ENCODE results near the gene KIF4B.
"Not testable (repeated sequence)": the region's sequence is repeated elsewhere in the genome, so short reads cannot be mapped to it uniquely, and the experiment has no call there.

KIF4B gene, protein sequence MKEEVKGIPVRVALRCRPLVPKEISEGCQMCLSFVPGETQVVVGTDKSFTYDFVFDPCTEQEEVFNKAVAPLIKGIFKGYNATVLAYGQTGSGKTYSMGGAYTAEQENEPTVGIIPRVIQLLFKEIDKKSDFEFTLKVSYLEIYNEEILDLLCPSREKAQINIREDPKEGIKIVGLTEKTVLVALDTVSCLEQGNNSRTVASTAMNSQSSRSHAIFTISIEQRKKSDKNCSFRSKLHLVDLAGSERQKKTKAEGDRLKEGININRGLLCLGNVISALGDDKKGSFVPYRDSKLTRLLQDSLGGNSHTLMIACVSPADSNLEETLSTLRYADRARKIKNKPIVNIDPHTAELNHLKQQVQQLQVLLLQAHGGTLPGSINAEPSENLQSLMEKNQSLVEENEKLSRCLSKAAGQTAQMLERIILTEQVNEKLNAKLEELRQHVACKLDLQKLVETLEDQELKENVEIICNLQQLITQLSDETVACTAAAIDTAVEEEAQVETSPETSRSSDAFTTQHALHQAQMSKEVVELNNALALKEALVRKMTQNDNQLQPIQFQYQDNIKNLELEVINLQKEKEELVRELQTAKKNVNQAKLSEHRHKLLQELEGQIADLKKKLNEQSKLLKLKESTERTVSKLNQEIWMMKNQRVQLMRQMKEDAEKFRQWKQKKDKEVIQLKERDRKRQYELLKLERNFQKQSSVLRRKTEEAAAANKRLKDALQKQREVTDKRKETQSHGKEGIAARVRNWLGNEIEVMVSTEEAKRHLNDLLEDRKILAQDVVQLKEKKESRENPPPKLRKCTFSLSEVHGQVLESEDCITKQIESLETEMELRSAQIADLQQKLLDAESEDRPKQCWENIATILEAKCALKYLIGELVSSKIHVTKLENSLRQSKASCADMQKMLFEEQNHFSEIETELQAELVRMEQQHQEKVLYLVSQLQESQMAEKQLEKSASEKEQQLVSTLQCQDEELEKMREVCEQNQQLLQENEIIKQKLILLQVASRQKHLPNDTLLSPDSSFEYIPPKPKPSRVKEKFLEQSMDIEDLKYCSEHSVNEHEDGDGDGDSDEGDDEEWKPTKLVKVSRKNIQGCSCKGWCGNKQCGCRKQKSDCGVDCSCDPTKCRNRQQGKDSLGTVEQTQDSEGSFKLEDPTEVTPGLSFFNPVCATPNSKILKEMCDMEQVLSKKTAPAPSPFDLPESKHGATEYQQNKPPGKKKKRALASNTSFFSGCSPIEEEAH

DNA sequence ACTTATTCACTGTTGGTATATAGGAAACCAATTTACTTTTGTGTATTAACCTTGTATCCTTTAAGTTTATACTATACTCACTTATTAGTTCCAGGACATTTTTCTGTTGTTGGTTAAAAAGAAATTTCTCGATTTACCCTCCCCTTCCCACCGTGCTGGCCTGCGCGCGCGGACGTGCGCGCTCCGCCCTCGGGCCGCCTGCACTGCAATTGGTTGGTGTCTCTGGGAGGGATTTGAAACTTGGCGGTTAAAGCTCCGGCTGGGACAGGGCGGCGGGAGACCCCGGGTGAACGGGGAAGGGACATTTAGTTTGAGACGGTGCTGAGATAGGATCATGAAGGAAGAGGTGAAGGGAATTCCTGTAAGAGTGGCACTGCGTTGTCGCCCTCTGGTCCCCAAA, at the start of gene KIF4B:
TSS of gene KIF4B (plus strand) at position 230 of the 400 bp plus-strand sequence. CDS start at position 335, 105 bp downstream.
- DNase-seq (ENCODE audit: low read depth in 2 of 2): no peak

DNA sequence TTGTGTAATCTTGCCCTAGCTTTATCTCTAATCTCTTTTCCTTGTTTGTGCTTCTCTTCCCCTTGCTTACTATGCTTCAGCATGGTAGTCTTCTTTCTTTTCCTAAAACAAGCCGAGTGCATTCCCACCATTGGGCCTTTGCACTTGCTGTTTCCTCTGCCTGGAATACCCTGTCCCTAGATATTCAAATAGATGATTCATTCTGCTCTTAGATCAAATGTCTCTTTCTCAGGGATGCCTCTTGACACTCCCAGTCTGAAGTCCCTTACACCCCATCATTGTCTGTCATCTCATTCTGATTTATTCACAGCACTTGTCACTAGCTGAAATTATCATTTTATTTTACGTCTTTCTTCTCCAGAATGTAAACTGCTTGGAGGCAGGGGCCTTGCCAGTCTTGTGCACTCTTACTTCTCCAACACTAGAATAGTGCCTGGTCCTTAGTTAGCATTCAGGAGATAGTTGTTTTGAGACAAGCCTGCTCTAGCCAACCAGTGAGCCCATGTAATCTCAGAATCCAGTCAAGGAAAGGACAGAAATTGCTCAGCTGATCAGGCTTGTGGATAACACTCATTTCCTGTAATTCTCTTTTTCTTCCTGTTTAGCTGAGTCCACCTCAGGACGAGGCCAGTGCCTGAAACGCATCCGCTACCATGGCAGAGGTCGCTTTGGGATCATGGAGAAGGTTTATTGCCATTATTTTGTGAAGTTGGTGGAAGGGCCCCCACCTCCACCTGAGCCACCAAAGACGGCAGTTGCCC, 47.3 kb upstream of the KIF4B start:
- no peak for DNase-seq (ENCODE audit: low read depth in 2 of 2)

DNA sequence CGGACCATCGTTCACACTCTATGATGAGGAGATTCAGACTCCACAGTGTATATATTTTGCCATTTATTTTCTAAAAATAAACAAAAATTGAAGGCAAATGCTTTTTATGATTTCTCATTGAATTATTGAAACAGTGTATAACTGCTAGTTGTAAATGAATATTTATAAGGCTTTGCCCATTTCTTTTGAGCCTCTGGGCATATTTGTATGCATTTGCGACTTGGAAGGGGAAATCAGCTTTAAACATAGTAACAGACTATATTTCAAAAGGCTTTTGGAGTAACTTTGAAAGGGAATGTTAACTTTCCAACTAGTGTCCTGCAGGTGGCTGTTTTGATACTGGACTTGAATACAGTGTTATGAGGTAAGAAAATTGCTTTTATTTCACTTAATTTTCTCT, 46.7 kb upstream of the KIF4B start:
- no peak for DNase-seq (ENCODE audit: low read depth in 2 of 2)

DNA sequence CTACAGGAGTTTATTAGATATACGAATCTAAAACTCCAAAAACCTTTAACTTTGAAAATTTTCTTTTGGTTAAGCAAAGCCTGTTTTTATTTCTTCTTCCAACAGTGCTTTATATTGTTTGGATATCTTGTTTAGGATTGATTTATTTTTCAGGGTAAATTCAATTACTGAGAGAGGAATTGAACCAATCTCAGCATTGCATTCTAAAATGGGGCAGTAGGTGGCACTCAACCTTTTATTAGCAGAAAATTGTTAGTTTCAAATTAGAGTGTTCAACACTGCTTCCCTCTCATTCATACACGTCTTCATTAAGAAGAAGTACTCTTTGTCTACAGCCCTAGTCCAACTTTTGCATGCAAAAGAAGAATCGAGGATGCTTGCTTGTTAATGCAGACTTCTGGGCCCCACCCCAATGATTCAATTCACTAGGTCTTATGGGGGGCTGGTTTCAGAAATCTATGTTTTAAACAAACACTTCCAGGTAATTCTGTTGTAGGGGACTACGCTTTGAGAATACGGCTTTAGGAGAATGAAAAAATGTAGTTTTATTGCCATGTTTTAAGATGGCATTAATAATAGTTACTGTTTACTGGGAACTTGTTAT, 46.0 kb upstream of the KIF4B start:
- no peak for DNase-seq (ENCODE audit: low read depth in 2 of 2)

DNA sequence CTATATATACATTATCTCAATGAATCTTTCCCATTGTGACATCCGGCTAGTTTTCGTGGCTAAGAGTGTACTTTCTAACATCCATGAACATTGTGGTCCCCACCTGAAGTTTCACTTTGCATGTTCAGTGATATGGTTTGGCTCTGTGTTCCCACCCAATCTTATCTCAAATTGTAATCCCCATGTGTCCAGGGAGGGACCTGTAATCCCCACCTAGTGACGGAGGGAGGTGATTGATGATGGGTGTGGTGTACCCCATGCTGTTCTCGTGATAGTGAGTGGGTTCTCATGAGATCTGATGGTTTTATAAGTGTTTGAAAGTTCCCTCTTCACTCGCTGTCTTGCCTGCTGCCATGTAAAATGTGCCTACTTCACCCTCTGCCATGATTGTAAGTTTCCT, 44.6 kb upstream of the KIF4B start:
- DNase-seq (ENCODE audit: low read depth in 2 of 2): no peak

DNA sequence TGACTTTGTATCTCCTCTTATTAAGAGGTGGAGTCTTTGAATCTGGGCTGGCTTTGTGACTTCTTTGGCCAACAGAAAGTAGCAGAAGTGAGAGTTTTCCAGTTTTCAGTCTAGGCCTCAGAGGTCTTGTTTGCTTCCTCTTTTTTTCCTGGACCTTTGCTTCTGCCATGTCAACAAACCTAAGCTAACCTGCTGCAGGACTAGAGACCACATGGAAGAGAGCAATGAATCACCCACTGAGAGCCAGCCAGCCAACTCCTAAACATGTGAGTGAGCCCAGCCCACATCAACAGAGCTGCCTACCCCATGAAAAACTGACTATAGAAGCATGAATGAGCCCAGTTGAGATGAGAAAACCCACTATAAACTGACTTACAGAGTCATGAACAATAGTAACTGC, 42.8 kb upstream of the KIF4B start:
- no peak for DNase-seq (ENCODE audit: low read depth in 2 of 2)

DNA sequence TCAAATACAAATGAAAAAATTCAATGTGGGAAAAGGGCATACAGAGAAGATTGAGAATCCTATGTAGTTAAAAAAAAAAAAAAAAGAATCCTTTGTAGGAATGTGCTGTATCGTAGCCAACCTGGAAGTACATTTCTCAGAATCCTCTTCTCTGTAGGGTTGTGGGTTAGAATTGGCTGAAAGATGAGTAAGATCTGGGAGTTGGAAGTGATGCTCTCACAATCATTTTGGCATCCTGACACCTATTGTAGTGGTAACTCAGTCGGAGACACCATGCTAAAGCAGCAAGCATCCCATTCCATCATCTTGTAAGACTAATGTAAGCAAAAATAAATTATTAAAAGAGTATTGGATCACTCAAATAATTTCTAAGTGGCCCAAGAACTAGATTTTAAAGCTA, 42.1 kb upstream of the KIF4B start:
- DNase-seq (ENCODE audit: low read depth in 2 of 2): no peak

DNA sequence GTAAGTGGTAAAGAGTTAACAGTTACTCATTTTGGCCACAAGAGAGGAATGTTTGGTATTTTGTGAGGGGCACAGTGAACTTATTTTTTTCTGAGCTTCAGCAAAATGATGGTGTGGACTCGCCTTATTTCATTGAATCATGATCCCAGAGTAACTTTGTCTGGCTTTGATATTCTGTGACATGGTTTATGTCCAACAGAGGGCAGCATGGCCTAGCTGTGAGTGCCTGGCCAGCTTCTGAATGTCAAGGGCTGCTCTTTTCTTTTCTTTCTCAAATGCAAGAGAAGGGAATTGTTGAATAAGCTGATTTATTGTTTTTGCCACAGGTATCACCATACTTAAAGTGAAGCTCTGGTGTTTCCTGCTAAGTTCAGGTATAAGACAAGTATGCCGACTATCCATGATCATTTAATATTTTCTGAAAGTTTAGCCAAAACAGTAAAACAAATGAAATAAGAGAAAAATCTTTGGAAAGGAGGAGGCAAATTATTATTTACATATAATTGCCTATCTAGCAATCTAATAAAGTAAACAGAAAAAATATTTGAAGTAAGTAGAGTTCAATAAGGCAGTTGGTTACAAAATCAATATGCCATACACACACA, 41.0 kb upstream of the KIF4B start:
- DNase-seq (ENCODE audit: low read depth in 2 of 2): no peak

DNA sequence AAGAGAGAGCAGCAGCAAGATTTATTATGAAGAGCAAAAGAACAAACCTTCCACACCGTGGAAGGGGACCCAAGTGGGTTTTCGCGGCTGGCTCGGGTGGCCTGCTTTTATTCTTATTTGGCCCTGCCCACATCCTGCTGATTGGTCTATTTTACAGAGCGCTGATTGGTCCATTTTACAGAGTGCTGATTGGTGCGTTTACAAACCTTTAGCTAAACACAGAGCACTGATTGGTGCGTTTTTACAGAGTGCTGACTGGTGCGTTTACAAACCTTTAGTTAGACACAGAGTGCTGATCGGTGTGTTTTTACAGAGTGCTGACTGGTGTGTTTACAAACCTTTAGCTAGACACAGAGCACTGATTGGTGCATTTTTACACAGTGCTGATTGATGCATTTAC, 37.5 kb upstream of the KIF4B start:
- not testable (repeated sequence) for DNase-seq (ENCODE audit: low read depth in 2 of 2)

DNA sequence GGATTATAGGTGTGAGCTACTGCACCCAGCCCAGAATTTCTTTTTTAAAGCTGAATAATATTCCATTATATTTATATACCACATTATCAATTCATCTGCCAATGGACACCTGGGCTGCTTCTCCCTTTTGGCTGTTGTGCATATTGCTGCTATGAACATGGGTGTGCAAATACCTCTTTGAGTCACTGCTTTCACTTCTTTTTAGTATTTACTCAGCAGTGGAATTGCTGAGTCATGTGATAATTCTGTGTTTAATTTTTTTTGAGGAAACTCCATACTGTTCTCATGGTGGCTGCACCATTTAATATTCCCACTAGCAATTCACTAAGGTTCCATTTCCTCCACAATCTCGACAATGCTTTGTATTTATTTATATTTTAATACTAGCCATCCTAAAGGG, 36.1 kb upstream of the KIF4B start:
- DNase-seq (ENCODE audit: low read depth in 2 of 2): no peak

DNA sequence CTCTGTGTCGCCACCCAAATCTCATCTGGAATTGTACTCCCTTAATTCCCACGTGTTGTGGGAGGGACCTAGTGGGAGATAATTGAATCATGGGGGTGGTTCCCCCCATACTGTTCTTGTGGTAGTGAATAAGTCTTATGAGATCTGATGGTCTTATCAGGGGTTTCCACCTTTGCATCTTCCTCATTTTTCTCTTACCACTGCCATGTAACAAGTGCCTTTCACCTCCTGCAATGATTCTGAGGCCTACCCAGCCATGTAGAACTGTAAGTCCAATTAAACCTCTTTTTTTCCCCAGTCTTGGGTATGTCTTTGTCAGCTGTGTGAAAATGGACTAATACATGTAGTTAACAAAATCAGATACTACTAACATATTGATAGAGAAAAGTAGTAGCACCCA, 35.3 kb upstream of the KIF4B start:
- not testable (repeated sequence) for DNase-seq (ENCODE audit: low read depth in 2 of 2)

DNA sequence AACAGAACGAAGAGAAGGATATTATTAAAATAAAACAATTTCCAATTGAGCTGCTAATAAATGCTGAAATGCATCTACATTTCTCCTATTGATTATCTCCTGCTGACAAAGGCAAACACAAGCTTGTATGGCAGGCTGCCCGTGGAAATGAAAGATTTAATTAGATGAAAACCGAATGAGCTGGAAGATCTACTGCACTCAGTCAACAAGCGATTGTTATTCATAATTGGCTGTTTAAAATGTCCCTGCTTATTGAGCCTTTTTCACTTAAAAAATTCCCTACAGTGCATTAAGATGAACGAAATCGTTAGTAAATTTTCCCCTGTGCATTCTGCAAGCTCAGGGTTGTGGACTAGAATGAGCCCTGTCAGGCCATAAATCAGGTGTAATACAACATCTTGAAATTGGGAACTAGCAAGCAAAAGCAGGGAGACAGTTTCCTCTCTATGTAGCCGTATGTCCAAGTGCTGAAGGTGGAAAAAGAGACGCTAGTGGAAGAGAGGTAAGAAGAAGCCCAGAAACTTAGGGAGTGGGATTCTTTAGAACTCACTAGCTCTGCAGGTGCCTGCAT, 28.5 kb upstream of the KIF4B start:
- DNase-seq (ENCODE audit: low read depth in 2 of 2): no peak

DNA sequence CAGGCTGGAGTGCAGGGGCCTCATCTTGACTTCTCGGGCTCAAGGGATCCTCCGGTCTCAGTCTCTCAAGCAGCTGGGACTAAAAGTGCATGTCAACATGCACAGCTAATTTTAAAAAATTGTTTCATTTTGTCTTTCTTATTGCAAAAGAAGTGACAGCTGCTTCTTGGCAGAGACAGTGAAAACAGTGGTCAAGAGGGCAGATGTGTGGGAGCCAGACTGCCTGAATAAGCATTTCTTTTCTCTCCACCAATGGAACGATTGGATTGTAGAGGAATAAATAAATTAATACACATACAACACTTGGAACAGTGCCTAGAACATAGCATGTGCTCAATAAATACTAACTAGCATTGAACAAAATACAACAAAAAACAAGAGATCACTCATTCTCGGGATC, 27.4 kb upstream of the KIF4B start:
- no peak for DNase-seq (ENCODE audit: low read depth in 2 of 2)

DNA sequence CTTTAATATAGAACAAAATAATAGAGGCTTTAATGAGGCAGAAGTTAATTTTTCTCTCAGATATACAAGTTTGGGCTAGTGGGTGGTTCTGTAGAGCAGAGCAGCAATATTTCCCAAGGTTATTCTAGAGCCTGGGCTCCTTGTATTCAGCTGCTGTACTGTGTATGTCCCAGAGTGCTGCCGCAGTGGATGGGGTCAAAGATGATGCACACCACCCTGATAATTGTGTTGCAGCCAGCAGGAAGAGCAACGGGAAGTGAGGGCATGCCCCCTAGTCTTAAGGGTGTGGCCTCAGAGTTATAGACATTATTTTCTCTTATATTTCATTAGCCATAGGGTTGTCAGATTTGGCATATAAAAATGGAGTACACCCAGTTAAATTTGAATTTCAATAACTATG, 23.9 kb upstream of the KIF4B start:
- DNase-seq (ENCODE audit: low read depth in 2 of 2): no peak

DNA sequence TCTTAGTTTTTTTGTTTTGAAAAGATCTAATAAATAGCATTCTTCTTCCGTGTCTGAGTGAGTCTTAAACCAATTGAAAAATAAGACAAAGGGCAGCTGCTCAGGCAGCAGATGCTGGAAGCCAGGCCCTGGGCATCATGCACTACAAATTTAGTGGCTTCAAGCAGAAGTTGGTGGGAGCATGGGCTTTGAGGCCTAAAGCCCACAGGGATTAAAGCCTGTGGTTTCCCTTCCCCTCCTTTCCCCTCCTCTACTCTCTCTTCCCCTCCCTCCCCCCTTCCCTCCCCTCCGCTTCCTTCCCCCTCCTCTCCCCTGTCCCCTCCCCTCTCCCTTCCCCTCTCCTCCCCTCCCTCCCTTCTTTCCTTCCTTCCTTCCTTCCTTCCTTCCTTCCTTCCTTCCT, 20.1 kb upstream of the KIF4B start:
- DNase-seq (ENCODE audit: low read depth in 2 of 2): no peak

DNA sequence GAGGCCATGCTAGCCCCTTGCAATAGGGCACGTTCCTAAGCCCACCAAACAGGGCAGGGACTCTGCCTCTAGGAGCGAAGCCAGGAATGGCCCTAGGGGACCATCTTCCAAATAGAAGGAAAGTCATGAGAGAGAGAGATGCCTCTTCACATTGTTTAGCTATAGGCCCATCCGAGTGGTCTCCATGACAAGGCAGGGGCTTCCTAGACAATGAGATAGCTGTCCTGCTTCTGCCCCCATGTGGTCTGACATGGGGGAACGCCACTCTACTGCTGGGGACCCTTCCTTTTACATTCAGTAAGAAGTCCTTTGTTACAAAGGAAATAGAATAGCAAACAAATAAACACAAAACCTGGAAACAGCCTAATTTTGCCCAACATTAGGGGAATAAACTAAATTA, 17.9 kb upstream of the KIF4B start:
- DNase-seq (ENCODE audit: low read depth in 2 of 2): no peak

DNA sequence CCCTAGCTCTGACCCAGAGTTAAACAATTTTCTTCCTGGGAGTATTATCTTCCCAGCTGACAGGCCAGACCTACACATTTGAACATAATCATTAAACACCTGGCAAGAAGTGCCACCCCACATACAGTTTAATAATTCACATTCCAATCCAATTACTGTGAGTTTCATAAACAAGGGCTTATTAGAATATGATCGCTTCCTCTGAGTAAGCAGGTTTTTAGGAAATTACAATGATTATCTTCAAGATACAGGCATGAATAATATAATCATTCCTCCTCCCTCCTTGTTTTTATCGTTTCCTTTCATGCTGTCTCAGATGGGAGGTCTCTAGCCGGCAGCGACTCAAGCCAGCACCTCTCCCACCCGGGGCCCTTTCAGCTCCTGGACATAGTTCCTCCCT, 15.8 kb upstream of the KIF4B start:
- DNase-seq (ENCODE audit: low read depth in 2 of 2): no peak

DNA sequence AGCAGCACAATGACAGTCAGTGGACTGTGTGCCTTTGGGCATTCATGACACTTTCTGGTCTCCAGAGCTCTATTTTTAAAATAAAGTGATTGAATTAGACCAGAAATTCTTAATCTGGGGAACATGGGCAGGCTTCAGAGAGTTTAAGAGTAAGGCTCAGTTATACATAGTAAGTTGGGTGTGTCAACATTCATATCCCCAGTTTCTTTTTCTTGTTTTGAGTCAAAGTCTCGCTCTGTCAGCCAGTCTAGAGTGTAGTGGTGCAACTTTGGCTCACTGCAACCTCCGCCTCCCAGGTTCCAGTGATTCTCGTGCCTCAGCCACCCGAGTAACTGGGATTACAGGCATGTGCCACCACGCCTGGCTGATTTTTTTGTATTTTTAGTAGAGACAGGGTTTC, 13.7 kb upstream of the KIF4B start:
- DNase-seq (ENCODE audit: low read depth in 2 of 2): no peak

DNA sequence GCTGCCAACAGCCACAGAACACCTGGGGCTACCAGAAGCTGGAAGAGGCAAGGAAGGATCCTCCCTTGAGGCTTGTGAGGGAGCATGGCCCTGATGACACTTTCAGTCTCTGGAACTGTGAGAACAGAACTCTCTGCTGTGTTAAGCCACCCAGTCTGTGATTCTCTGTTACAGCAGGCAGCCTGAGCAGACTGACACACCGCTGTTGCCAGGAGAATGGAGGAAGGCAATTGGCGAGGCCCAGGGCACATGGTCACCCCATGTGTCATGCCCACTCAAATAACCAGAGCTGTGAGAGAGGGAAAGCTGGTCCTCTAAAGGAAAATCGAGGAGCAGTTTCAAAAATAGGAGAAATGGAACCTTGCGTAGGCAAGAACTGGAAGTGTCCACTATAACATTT, 12.0 kb upstream of the KIF4B start:
- no peak for DNase-seq (ENCODE audit: low read depth in 2 of 2)

DNA sequence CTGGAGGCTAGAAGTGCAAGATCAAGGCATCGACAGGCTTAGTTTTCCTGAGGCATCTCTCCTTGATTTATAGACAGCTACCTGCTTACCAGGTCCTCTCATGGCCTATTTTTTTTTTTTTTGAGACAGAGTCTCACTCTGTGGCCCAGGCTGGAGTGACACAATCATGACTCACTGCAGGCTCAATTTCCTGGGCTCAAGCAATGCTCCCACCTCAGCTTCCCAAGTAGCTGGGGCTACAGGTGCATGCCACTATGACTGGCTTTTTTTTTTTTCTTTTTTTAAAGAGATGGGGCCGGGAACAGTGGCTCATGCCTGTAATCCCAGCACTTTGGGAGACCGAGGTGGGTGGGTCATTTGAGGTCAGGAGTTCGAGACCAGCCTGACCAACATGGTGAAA, 10.8 kb upstream of the KIF4B start:
- not testable (repeated sequence) for DNase-seq (ENCODE audit: low read depth in 2 of 2)
